ENCODE results near the gene FAM114A2. TPM values are rescaled to one million over a fixed set of nuclear protein-coding genes. Genes with fewer than 3 reads are reported as not detected.

The FAM114A2 gene
- total and polyA plus RNA-seq, 12 donors: 6.5 to 43.7 (median 25.1) TPM

DNA sequence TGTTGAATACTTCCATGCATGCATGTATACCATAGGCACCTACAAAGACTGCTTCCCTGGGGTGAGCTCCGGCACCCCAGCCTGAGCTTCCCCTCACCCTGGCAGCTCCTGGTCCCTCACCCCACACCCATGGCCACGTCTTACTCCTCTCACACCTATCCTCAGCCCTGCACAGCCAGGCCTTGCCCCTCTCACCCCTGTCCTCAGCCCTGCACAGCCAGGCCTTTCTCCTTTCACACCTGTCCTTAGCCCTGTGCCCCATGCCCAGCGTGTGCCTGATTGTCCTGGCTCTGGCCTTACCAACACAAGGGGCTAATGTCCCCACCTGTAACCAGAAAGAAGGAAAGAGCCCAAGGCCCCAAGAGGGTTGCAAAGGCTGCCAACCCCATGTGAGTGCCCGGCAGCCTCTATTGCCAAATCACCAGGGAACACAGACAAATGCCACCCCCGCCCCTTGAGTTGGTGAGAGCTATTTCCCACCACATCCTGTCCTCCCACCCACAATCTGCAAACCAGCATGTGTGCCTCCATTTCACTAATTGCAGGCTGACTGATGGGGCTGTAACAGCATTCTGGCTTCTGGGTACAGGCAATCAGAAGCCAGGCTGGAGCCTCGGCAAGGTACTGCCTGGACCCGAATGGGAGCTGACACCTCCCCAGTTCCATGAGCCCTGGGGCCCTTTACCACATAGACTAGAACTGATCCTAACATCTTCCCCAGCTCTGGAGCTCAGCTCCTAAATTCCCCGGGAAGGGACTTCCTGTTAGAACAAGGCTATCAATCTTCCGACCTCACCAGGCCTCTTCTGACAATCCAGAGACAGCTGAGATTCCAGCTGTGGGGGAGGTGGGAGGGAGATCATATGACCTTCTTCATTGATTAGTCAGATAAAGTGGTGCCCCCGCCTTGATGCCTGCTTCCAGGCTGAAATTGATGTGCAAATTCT, 78.2 kb downstream of the FAM114A2 start:
- Histone ChIP-seq H3K9me3 (replicated peaks in 1 of 3) (no peaks in the 10 kb centered on the region), H3K36me3 (replicated peaks in 1 of 2) (no peaks in the 10 kb centered on the region), H3K4me3 (no peak overlapping the region), H3K4me1 (replicated peaks in 1 of 2) (no peaks in the 10 kb centered on the region), H3K27ac (no peak overlapping the region), H3K27me3 (no peaks in the 10 kb centered on the region)
- DNase-seq: no peak
- WGBS, 4 donors: 70 to 80% (median 75%) methylated on average over 10 of the region's 10 CpGs
- intact Hi-C loops (cut with DNase I): loop anchor here (5.0 to 10.0 kb wide), 3 partner anchors 463 to 1396 kb away; partner anchors contain the start of gene GRIA1 (in 1 of the 2)
- TF ChIP-seq, protein P1, sequence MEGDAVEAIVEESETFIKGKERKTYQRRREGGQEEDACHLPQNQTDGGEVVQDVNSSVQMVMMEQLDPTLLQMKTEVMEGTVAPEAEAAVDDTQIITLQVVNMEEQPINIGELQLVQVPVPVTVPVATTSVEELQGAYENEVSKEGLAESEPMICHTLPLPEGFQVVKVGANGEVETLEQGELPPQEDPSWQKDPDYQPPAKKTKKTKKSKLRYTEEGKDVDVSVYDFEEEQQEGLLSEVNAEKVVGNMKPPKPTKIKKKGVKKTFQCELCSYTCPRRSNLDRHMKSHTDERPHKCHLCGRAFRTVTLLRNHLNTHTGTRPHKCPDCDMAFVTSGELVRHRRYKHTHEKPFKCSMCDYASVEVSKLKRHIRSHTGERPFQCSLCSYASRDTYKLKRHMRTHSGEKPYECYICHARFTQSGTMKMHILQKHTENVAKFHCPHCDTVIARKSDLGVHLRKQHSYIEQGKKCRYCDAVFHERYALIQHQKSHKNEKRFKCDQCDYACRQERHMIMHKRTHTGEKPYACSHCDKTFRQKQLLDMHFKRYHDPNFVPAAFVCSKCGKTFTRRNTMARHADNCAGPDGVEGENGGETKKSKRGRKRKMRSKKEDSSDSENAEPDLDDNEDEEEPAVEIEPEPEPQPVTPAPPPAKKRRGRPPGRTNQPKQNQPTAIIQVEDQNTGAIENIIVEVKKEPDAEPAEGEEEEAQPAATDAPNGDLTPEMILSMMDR (IDR thresholded peaks at IDR 0.05): no peak
- no peak for TF ChIP-seq POLR2A (IDR thresholded peaks at IDR 0.05)

DNA sequence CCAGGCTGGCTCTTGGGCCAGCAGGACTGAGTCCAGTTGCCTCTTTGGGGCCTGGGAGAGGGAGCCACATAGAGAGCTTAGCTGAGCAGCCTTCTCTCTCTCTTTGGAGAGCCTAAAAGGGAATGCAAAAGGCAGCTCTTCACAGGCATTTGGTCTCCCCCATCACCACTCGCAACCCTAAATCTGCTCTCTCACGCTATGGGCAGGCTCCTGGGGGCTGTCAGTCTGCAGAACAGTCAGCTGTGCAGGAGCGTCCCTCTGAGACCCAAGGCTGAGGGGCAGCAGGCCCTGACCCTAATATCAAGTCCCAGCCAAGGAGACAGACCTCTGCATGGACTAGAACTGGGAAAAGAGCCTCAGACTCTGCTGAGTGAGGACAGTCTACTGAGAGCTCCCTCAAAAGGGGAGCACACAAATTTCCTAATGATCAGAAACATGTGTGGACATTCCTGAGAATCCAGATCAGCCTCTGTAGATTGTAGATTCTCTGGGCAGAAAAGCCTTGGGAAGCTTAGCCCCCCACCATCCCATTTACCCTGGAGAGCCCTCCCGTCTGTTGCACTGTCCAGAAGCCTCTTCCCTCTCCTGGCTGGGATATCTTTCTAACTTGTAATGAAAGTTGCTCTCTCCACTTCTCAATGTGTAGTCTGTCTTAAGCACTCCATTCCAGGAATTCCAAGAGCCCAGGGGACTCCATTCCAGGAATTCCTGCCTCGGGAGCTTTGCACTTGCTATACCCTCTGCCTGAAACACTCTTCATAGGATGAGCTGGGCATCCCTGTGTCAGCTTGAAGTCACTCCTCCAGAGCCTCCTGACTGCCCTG, 79.4 kb downstream of the FAM114A2 start:
- no peak for TF ChIP-seq POLR2A (IDR thresholded peaks at IDR 0.05)
- TF ChIP-seq, protein P1 (IDR thresholded peaks at IDR 0.05): no peak
- H3K27ac ChIP-seq: no peak overlapping the region
- intact Hi-C loops (cut with DNase I): no loop called here
- no peak for DNase-seq
- no peaks in the 10 kb centered on the region for H3K27me3 ChIP-seq
- H3K4me1 ChIP-seq (replicated peaks in 1 of 2): no peaks in the 10 kb centered on the region
- H3K9me3 ChIP-seq (replicated peaks in 1 of 3): no peaks in the 10 kb centered on the region
- 61 to 81% (median 70%) methylated on average over 3 to 5 of the region's 5 CpGs for WGBS, 4 donors
- no peaks in the 10 kb centered on the region for H3K36me3 ChIP-seq (replicated peaks in 1 of 2)
- no peak overlapping the region for H3K4me3 ChIP-seq

DNA sequence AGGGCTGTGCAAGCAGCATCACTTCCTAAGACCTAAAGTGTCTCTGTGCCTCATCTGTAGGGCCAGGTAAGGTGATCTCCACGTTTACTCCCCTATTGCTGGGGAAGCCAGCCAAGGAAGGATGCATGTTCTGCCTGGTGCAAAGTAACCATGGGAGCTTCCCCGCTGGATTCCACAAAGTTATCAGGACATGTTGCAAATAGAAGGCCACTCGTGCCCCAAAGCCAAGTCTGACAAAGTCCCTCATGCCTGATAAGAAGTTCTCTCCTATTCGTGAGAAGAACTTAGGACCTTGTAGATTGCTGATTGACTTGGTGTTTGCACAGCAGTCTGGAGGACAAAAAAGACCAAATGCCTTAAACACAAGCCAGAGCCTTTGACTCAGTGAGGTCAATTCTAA, 81.5 kb downstream of the FAM114A2 start:
- DNase-seq: no peak
- intact Hi-C loops (cut with DNase I): no loop called here

More for the DNA sequence above, 81.5 kb downstream of the FAM114A2 start:
- H3K9me3 ChIP-seq (replicated peaks in 1 of 3): no peaks in the 10 kb centered on the region
- H3K4me1 ChIP-seq (replicated peaks in 1 of 2): no peaks in the 10 kb centered on the region
- H3K4me3 ChIP-seq: no peak overlapping the region
- H3K36me3 ChIP-seq (replicated peaks in 1 of 2): no peaks in the 10 kb centered on the region
- no peaks in the 10 kb centered on the region for H3K27me3 ChIP-seq
- WGBS, 4 donors: 62 to 77% (median 69%) methylated on average over 3 to 4 of the region's 4 CpGs
- TF ChIP-seq, protein P1 (IDR thresholded peaks at IDR 0.05): no peak
- TF ChIP-seq POLR2A (IDR thresholded peaks at IDR 0.05): no peak
- H3K27ac ChIP-seq: no peak overlapping the region
